ENCODE data around the gene SIGLEC11. TPM values are rescaled to one million over a fixed set of nuclear protein-coding genes. Genes with fewer than 3 reads are reported as not detected.

The SIGLEC11 gene, protein sequence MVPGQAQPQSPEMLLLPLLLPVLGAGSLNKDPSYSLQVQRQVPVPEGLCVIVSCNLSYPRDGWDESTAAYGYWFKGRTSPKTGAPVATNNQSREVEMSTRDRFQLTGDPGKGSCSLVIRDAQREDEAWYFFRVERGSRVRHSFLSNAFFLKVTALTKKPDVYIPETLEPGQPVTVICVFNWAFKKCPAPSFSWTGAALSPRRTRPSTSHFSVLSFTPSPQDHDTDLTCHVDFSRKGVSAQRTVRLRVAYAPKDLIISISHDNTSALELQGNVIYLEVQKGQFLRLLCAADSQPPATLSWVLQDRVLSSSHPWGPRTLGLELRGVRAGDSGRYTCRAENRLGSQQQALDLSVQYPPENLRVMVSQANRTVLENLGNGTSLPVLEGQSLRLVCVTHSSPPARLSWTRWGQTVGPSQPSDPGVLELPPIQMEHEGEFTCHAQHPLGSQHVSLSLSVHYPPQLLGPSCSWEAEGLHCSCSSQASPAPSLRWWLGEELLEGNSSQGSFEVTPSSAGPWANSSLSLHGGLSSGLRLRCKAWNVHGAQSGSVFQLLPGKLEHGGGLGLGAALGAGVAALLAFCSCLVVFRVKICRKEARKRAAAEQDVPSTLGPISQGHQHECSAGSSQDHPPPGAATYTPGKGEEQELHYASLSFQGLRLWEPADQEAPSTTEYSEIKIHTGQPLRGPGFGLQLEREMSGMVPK
- 0.10 to 0.28 TPM (median 0.16 TPM) in 5 replicates for total RNA-seq (2022; extraction: Qiagen RNA extraction)

DNA sequence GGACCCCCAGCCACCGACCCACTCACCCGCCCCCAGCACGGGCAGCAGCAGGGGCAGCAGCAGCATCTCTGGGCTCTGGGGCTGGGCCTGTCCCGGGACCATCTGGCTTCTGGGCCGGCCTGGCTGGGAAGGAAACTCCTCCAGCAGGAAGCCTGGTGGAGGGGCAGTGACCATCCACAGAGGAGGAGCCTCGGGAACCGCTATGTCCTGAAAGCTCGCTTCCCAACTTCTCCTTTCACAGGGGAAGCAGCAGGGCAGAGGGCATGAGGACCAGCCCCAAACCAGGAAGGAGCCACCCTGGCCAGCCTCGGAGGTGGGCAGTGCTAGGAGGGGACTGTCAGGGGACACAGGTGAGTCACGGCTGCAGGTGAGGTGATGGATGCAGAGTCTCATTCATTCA, at the start of gene SIGLEC11:
Gene SIGLEC11 (minus strand): TSS at position 193 of the 400 bp plus-strand sequence. CDS start 91 bp downstream, at position 102.

DNA sequence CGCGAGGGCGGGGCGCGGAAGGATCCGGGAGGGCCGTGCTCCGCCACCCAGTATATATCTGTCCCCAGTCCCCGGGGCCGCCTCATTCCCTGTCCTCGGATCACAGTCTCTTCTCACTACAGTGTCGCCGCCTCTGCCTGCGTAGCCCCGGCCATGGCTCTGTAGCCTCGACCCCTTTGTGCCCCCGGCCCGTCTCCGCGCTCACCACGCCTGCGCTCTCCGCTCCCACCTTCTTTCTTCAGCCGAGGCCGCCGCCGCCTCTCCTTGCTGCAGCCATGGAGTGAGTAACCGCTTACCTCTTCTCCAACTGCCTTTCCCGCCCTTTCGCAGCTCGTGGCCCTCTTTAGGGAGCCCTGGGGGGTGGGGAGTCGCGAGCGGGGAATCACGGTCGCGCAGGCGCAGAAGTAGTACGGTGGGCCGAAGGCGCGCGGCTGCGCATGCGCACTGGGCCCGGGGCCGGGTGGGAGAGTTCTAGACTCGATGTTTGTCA, 31.8 kb downstream of the SIGLEC11 start, which contains the start of the genes ATF5 and NUP62:
Gene ATF5 (plus strand): TSS at position 85 of the 490 bp plus-strand sequence. CDS start 1,646 bp downstream, outside the sequence.
Gene NUP62 (minus strand): TSS at position 384 of the 490 bp plus-strand sequence. CDS start 19,697 bp downstream, outside the sequence.

Other genes with a start within 250 kb of the SIGLEC11 start
- not detected in 5 replicates for gene TSKS, start 197.9 kb downstream of the SIGLEC11 start, total RNA-seq (2022; extraction: Qiagen RNA extraction)
- gene AP2A1, start 194.2 kb downstream of the SIGLEC11 start, total RNA-seq (2022; extraction: Qiagen RNA extraction): 38.6 to 62.6 TPM (median 60.1 TPM) in 5 replicates
- gene FUZ, start 147.9 kb downstream of the SIGLEC11 start, total RNA-seq (2022; extraction: Qiagen RNA extraction): 12.7 to 14.1 TPM (median 13.9 TPM) in 5 replicates
- gene MED25, start 142.9 kb downstream of the SIGLEC11 start, total RNA-seq (2022; extraction: Qiagen RNA extraction): 41.8 to 70.4 TPM (median 65.8 TPM) in 5 replicates
- 108 to 147 TPM (median 141 TPM) in 5 replicates for gene PTOV1, start 110.0 kb downstream of the SIGLEC11 start, total RNA-seq (2022; extraction: Qiagen RNA extraction)
- 28.8 to 56.1 TPM (median 43.1 TPM) in 5 replicates for gene PNKP, start 93.6 kb downstream of the SIGLEC11 start, total RNA-seq (2022; extraction: Qiagen RNA extraction)
- gene AKT1S1, start 83.8 kb downstream of the SIGLEC11 start, total RNA-seq (2022; extraction: Qiagen RNA extraction): 65.8 to 131 TPM (median 114 TPM) in 5 replicates
- 17.1 to 22.6 TPM (median 21.4 TPM) in 5 replicates for gene TBC1D17, start 83.5 kb downstream of the SIGLEC11 start, total RNA-seq (2022; extraction: Qiagen RNA extraction)
- 0.40 to 0.94 TPM (median 0.62 TPM) in 5 replicates for gene IL4I1, start 64.3 kb downstream of the SIGLEC11 start, total RNA-seq (2022; extraction: Qiagen RNA extraction)
- gene ATF5, start 32.0 kb downstream of the SIGLEC11 start, total RNA-seq (2022; extraction: Qiagen RNA extraction): 40.2 to 52.1 TPM (median 50.0 TPM) in 5 replicates
- gene NUP62, start 31.7 kb downstream of the SIGLEC11 start, total RNA-seq (2022; extraction: Qiagen RNA extraction): 61.0 to 99.1 TPM (median 98.1 TPM) in 5 replicates
- gene VRK3, start 64.2 kb upstream of the SIGLEC11 start, total RNA-seq (2022; extraction: Qiagen RNA extraction): 34.0 to 39.2 TPM (median 38.1 TPM) in 5 replicates
- gene ZNF473, start 64.8 kb upstream of the SIGLEC11 start, total RNA-seq (2022; extraction: Qiagen RNA extraction): 8.3 to 11.6 TPM (median 10.3 TPM) in 5 replicates
- not detected in 5 replicates for gene IZUMO2, start 202.1 kb upstream of the SIGLEC11 start, total RNA-seq (2022; extraction: Qiagen RNA extraction)
- 4.4 to 7.8 TPM (median 7.2 TPM) in 5 replicates for gene MYH14, start 242.4 kb upstream of the SIGLEC11 start, total RNA-seq (2022; extraction: Qiagen RNA extraction)

Data from A549 treated with dexamethasone at 1 μM for 4 hours (cell line).